Suppressor macrophage (primary cell): Measurements from ENCODE around the gene ACACA.
A peak's percentile ranks its signal among the peaks of the same experiment; 100 is the strongest.

Experiments used
- DNase-seq, 4 experiments: peaks; one replicate each; pipeline ENCODE4 v3.0.0-alpha.2; 2020 to 2022

The ACACA gene

DNA sequence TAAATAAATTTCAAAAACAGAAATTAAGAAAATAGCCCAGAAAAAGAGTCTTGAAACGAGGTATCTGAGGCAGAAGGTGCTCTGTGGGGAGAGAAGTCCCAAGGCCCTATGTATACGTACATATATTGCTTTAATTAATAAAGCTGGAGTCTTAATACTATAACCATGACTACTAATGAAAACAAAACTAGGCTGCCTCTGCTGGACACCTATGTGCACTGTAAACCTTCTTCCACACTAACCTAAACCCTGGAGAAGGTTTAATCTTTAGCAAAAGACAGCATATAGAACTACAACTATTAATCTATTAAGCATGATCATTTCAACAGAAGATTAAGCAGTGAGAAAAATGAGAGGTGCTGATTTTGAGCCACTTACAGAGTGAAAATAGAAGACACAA lies 184.8 kb downstream of the ACACA start:
- no peak for DNase-seq

DNA sequence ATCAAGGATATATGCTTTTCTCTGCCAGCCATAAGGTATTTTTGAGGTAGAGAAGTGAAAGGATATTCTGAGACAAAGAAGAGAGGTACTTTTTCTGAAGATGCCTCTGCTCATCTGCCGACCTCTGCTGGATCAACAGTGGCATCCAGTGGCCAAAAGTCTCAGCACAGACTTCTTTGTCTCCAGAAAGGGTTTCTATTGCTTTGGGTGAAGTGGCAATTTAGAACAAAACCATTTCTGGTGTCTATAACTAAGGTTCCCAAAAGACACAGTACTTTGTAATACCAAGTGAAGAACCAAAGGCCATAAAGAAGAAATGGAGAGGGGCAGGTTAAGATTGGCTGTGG lies 186.1 kb downstream of the ACACA start:
- peak in 2 of 4 experiments; percentile 3 to 8 for DNase-seq

DNA sequence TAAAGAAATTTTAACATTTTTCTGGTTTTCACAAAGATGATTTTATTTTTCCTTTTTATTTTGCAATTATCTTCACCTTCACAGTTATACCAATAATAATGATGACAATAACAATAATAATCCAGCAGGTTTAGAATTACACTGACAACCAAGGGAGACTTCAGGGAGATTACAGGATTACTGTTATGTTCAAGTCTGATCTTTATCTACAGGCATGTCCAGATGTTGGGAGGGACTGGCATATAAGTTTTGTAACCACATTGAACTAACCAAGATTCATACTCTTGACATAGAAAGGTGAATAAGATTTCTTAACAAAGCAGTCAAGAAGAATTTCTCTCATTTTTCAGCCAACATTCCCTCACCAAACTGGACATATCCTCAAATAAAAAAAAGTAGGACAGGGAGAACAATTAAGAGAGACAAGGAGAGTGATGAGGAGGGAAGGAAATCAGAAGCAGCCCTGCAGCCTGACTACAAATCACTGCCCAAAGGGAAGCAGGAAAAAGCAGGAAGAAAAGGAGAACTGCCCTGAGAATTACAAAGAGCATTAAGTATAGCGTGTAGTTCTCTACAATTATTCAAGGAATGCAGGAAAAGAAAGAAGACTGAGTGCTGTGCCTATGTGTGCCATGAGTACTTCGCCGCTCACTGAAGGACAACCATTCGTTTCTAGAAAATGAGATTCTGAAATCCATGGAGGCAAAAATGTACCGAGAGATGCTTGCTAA lies 186.6 kb downstream of the ACACA start:
- no peak for DNase-seq

DNA sequence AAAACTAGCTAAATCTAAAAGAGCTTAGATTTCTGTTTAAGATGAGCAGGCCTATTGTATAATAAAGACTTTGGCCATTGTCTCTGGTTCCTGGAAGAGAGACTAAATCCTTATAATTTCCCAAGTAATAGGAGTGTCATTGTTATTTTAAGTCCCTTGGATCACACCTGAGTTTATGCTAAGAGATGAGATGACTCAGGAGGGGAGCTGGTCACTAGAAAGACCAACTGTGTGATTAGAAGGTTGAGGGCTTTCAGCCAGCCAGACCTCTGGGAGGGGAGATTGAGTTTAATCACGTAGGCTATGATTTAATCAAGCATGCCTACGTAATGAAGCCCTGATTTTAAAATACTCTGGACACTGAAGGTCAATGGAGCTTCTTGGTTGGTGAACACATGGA lies 187.8 kb downstream of the ACACA start:
- no peak for DNase-seq

DNA sequence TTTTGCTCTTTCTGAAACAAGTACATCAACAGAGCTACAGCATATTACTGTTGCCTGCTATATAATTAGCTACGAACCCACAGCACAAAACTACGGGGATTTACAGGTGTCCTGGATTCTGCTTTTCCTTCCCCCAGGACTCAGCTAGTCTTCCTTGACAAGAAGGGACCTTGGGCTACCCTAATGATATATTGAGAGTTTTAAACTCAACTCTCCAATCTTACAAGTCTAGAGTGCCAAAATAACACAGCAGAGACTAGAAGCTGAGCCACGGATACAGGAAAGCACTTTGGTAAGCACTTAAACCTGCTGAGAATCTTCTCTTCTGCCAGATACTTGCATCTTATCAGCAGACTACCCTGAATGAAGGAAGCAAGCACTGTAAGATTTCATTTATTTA lies 192.2 kb downstream of the ACACA start:
- no peak for DNase-seq

DNA sequence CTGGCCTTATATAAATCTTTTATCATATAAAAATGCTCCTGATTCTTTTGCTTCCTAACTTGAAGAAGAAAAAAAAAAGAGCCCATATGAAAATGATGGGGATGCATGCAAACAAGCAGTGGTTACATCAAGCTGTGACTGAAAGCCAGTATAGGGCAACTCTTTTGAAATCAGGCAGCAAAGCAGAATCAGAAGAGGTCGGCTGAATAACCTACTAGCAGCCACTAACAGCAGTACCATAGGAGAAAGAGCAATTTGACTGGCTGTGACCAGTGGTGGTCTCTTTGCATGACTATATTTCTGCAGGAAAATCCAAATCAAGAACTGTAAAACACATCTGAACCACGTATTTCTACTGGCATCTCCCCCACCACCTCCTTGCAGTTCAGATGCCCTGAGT lies 192.7 kb downstream of the ACACA start:
- DNase-seq, result no peak

DNA sequence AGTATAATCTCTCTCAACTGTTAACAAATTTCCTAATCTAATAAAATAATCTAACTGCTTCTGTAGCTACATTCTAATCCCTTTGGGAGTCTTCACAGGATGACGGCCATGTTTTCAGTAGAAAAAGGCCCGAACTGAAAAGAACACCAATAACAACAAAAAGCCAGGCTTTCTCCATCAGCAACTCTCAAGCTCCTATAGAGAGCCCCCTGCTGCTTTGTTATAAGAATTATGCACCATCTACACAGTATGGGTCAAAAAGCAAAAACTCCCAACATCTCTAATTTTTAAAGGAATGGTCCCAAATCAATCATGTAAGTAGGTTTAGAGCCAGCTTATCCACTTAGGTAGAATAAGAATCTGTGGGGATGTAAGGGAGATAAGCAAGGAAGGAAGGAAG lies 194.5 kb downstream of the ACACA start:
- DNase-seq, result peak in 1 of 4 experiments; percentile 2

DNA sequence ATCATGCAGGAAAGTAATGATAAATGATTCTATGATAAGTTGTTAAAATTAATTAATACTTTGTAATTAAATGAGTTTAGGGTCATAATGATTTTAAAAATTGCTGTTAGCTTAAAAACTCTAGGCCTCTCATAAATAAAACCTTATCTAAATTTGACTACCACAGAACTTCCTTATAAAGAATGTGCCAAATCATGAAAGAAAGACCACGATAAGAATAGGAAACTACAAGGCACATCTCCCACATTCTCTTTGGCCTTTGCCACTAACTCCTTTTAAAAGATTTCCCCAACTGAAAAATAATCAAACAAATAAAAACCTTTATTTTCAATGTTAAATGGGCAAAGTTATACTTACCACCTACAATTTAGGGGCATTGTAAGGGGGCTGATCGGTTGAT lies 195.5 kb downstream of the ACACA start:
- DNase-seq, result no peak

DNA sequence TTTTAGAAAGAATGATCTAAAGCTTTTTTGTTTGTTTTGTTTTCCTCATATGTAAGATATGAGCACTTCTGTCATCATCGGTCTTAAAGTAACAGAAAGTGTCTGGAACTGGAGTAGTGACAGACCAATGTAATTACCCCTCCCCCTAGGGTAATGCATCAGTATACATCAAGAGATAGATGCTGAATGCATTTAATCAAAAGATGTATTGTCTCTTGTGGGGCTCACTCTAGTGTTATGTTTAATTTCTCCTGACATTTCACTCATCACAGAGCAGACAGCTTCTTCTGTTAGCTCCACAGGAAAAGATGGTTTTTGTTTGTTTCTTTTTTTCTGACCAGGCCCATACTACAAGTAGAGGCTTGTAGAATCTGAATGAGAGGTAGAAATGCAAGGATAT lies 199.5 kb downstream of the ACACA start:
- DNase-seq, result no peak

DNA sequence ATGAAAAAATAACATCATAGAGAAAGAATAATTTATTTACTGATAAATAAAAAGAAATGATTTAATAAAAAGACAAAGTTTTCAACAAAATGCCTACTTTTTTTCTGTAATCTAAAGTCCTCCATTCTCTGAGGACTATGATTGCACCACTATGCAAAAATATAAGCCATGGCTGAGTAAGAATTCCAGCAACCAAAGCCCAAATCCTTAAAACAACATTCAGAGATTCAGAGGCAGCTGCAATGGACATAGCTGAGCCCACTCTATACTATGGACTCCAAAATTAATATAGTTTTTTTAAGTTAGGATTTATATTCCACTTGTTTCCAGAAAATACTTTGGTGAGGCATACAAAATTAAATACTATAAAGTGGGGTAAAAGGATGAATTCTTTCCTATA lies 200.3 kb downstream of the ACACA start:
- DNase-seq, result no peak

DNA sequence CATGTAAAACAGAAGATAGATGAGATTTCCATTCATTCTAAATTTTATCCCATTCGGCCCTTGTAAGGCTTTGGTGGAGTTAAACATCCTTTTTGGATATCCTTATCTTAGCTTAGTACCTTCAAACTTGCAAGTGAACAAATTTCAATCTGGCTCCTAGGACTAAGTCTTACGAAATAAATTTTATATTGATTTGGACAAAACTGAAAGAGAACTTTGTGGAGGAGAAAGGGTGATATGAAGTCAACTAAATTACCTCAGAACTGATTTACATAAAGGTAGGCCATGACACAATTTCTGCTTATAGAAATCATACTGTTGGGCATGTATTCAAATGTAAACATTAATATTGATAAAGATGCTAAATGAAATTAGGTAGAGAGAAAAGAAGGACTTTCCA lies 206.1 kb downstream of the ACACA start:
- DNase-seq, result no peak

DNA sequence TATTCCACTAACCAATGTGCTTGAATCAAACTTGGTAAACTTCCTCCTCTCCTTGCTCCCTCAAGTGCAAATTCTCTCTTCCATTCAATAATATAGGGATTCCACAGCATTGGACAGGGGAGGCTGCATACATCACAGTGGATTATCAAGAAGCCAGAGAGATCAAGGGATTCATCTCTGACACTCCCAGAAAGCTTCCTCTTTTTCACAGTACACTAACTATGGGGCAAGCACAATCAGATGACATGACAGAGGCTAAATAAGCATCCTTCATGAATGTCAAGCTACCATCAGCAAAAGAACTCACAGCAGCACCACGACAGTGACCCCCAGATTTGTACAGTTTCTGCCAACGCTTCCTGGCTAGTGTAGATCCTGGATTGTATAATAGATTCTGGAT lies 209.3 kb downstream of the ACACA start:
- peak; percentile 26 to 61 (median 40) for DNase-seq

DNA sequence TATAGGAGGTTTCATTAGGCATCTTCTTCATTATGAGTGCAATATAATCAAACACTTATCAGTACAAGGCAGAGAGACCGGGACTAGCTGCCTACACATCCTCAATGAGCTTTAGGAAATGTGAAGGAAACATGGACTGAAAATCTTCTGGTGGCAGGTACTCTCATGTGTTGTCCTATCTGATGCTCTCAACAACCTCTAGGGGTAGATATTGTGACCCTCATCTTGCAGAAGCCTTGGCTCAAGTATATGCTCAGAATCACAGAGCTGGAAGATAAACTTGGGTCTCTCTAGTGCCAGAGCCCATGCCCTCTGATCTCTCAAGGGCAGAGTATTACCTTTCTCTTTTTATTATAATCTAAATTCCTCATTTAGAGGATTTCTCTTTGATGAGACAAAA lies 212.4 kb downstream of the ACACA start:
- no peak for DNase-seq

DNA sequence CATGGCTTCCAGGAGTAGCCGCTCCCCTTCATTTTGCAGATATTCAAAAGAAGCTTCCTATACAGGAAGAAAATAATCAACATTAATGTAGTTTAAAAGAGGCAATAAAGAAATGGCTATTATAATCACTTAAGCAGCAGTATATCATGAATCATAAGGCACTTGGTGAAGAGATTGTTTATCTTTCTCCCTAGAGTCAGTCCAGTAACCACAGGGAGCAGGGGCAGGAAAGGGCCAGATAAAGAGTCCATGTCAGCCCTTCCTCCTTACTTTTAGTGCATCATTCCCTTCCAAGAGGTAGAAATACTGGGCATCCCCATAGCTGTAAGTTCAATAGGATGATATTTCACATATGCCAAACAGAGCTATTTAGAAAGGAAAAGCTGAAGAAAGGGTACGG lies 215.4 kb downstream of the ACACA start:
- DNase-seq, result no peak

DNA sequence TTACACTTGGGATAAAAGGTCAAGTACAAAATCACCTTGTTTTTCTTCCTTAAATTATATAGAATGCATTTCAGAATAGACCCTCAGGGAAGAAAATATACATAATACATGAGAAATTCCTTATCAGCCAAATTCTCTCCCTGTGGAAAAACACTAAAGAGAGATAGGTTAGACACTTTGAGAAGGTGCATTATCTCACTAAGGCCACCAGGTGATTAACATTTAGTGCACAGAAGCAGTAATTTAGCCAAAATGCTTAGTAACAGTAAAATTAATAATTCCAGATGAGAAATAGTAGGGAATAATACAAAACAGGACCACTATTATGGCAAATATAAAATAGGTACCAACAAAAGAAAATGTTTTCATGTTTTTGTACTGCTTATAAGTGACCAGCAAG lies 216.1 kb downstream of the ACACA start:
- no peak for DNase-seq

DNA sequence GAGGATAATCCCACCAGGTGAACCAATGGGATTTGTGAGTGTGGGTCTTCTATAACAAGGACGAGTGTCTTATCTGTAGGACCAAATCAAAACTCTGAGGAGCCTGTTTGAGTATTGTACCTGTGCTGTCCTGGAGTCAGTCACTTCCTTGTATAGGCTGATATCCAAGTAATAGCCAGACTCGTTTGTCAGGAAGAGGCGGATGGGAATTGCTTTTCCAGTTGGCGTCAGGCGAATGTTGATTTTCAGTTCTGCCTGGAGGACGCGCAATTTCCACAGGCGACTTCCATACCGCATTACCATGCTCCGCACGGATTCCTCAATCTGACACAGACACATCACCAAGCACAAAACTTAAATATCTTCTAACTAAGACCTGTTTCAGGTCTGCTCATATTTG lies 218.5 kb downstream of the ACACA start:
- DNase-seq, result no peak

DNA sequence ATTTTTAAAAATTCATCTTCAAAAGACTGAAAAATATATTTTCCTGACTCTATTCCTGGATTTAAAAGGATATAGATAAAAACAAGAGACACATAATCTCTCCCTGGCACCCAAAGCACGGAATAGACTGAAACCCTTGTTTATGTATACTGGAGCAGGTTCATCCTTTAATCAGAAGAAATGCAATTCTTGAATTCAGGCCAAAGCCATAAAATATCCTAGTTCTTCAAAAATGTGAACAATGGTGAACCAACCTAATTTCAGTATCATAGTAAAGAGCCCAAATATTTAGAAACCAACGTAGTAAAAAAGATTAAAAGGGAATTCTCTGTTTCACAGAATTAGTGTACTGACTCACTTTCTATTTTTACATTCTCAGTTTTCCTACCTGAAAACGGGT lies 219.4 kb downstream of the ACACA start:
- no peak for DNase-seq

DNA sequence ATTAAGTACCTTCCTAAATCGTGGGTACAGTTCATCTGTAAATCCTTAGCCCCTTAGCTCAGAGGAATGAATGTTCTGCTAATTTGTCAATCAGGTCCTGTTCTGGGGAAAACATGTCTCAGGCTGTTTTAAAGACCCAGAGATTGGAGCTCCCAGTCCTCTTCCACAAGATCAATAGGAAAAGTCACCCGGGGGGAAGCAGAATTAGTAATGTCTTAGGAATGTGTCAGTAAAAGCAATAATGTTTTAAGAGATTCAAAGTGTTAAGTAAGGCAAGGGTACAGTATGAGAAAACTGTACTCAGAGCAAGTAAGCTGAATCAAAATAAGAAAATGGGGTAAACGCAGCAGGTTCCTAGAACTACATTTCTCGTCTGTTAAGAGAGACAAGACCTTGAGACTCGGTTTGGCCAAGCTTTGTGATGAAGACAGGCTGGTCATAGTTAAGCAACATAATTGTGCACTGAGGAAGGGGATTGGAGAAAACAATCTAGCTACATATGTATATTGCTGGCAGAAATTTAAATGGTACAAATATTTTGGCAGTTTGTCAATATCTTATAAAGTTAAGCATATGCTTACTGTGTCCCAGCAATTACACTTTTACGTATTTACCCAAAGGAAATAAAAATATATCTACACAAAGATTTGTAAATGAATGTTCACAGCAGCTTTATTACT lies 223.7 kb downstream of the ACACA start:
- DNase-seq, result no peak

DNA sequence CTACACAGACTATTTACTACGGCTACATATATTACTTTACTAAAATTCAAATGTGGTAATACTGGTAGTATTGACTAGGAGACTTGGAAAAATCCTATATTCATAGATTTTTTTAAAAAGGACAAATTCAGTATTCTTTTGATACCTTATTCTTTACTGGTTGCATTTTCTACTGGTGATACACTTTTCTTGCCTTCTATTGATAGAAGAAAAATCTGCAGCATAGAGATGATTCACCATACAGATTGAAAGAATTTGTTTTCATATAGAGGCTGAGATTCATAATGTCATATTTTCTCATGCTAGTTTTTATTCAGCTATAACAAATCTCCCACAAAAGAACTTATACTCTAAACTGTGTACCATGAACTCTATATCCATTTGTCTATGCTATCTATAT lies 226.3 kb downstream of the ACACA start:
- no peak for DNase-seq

DNA sequence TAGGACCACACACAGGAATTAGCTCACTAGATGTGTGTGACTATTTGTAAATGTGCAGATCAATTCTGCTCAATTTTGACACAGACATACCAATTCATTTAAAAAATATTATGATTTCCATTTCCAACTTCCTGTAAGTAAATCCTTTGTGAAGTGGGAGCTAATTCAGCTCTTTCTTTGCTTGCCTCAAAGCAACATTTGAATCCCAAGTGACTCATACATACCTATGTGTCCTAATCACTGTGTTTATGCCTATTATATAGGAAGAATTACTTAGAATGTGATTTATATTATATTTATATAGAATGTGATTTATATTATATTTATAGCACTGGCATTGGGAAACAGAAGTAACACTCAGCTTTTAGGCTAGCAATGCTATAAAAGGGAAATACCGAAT lies 226.7 kb downstream of the ACACA start:
- DNase-seq, result no peak

DNA sequence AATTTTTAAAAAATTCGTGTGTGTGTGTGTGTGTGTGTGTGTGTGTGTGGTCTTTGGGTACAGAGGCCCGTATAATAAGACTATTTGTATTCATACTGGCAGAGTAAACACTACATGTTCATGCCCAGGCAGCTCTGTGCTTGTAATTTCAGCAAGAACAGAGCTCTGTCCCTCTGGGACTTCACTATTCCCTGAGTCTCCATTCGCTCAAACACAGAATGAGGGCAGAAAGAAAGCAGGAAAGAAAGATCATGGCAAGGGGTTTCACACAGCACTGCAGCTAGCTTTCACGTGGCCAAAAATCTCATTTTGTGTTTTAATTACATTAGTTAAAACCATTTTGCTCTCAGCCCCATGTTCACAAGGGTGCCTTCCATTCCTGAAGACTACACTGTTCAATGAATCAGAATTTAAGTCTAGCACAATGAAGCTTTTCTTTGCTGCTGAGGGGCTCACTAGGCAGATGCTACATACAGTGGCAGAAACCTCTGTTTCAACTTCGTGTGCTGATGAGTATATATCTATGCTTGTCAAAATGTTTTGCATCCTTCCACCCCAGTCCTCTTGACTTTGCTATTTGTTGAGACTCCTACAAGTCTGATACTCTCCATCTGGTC lies 229.3 kb downstream of the ACACA start:
- no peak for DNase-seq

DNA sequence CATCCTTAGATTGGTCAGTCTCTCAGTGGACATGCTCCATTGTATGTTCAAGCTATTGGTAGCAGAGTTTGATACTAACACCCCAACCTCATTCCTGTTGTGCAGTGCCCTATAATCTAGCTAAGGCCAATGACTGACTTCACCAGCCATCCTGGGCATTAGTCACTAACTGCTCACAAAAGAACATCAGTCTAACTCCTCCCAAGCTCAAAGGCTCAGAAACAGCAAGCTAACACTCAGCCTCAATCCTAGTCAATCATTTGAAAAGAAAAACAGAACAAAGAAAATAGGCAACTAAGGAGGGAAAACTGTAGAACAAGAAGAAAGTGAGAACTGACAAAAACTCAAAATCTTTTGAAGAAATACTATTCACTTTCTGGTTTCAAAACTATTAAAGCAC lies 229.9 kb downstream of the ACACA start:
- DNase-seq, result no peak

DNA sequence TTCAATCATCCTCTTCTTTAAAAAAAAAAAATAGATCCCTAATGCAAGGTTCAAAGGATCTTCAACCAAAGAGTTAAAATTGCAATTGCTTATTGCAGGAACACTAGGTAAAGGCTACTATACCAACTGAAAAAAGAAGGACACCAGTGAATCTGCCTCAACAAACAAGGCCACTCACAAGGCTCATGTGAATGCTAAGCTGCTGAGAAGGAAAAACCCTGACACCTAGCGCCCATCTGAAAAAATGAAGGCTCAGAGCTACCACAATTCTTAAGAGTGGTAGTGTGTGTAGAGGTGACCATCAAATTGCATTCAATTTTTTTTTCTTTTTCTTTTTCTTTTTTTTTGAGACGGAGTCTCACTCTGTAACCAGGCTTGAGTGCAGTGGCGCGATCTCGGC lies 232.4 kb downstream of the ACACA start:
- DNase-seq, result peak in 1 of 4 experiments; percentile 7

DNA sequence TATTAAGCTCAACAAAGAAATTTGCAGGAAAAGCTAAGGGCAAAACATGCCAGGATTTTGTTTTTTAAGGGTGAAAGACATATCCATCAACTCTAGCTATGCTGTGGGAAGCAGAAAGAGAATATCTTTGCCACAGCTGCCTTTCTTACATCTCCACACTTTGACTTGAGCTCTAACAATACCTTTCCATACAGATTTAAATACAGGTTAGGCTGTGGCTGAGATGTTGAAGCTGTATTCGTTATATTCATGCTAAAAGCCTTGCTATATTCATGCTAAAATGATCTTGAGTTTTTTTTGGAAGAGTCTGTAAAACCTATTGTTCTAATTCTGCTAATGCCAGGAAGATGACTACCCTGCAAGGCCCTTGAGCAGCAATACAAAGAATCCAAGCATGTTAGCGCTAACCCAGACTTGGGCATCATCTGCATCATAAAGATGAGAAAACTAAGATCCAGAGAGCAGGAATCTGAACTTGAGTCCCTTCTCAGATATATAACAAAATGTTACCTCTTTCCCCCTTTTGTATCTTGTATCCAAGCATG lies 235.7 kb downstream of the ACACA start:
- DNase-seq, result no peak
